ENCODE data around the gene VPS50.

- TF ChIP-seq EZH2 (IDR thresholded peaks at IDR 0.05; ENCODE audit: insufficient read depth, poor library complexity, severe bottlenecking) = no peak
- TF ChIP-seq EZH2phosphoT487 (IDR thresholded peaks at IDR 0.05; ENCODE audit: insufficient read depth, low read depth) = no peak
These were observed 127.5 kb downstream of the VPS50 start for GRCh38 chr7:93359520-93360198.

Measured in GM23248 (cell line).